ENCODE results near the gene TFPI2.

Gene TFPI2

DNA sequence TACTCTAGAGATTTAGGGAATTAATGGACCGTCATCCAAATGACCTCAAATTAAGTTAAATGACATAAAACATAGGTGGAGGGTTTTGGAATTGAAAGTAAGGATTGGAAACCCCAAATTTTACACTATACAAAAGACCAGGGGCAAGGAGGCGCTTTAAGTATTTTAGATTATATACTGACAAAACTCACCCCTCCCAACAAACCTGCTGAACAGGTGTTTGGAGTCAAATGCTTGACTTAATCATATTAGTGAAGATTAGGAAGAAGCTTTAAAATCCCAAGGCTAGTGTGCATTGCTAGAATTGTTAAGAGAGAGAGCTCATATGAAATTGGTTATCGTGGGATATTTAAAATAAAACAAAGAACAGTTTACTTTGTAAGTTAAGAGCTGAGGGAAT is 15.7 kb upstream of the TFPI2 start, which contains the start of gene GNGT1:
Gene GNGT1, plus strand, starts transcription at position 301 of the 400 bp plus-strand sequence. CDS start 180 bp downstream, outside the sequence.
- no peak for DNase-seq (ENCODE audit: low spot score)

DNA sequence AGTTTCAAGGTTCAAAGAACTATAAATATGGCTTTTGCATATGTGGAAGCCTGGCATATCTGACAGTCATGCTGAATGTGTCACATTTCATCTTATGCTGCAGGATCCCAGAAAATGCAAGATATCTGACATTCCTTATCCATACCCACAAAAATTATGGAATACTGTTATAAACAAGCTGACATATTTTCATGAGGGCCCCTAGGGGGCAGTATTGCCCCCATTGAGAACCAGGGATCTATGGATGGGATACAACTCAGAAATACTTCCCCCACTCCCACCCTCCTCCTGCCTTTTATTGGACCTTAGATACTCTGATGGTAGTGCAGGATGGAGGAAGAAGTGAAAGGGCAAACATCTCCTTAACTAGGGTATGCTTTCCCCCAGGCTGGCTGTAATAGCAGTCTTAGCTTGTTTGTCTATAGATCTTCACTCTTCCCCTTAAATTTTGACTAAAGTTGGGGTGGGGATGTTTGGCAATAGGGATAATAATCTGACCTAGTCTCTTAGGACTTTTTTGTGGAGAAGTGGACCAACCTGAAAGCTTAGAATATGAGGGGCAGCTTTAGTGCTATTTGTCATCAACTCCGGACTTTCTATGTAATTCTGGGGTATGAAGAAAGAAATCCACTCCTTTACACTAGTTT is 12.3 kb upstream of the TFPI2 start:
- DNase-seq (ENCODE audit: low spot score): no peak

DNA sequence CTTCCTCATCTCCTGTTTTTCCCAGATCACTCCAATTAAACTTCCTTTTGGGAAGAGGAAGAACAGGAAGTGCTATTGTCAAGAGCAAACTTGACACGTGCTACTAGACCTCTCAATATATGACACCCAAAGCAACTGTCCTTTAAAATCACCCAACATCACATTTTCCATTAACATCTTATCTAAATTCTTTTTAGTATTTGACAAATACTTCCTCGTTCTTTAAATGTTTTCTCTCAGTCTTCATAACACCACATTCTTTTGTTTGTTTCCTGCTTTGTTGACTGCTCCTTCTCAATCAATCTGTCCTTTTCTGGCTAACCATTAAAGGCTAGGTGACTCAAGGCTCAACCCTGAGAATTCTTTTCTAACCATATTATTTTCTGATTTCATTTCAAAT is 7.1 kb upstream of the TFPI2 start:
- DNase-seq (ENCODE audit: low spot score): no peak

DNA sequence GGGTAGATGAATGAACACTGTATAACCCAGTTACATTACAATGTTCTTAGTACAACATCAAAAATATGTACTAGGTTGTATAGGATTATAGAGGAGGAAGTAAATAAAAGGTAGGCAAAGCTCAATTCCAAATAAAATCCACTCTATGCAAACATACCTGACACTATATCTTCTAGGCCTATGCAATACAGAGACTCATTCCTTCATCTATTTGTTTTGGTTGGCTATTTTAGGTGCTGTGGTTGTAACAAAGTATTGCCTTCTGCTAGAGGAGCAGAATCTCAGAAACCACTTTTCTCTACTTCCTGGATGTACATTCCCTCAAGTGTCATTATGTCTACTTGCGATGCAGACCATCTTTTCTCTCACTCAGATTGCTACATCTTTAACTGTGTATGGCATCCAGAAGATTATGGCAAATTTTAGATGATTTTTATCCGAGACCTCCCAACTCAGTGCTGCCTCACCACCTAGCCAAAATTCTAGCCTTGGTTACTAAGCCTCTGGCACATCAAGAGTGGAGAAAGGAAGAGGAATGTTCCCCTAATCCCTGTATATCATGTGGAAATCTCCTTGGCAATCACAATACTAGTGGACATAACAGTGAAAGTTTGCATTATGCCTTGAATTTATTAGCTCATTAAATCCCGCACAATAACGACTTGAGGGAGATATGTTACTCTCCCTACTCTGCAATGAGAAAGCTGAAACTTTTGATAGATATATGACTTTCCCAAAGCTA is 5.5 kb upstream of the TFPI2 start:
- DNase-seq (ENCODE audit: low spot score): no peak

DNA sequence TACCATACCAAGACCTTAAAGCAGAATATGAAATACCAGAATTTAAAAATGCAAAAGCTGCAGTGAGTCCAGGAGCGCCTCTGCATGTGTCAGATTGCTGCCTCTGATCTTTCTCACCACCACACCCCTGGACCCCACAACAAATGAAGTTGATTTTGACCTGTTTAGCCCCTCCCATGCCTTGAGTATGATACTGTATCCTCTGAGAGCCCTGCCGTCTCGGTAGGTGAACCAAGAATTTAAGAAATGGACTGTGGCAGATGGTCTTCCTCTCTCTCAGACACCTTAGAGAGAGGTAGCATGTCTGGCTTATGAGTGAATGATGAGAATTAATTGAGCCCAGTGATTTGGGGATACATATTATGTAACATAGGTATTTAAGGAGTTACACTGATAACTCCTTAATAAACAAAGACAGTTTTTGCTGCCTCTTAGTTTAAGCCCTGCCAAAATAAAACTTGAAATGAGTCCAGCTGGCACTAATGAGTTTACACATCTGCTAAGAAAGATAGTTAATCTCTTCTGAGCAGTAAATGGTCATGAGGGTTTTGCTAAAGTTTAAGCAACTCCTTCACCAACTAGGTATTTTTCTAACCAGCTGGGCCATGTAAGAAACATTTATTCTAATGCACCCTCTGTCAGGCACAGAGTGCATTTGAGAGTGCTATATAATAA is 4.5 kb upstream of the TFPI2 start:
- no peak for DNase-seq (ENCODE audit: low spot score)

DNA sequence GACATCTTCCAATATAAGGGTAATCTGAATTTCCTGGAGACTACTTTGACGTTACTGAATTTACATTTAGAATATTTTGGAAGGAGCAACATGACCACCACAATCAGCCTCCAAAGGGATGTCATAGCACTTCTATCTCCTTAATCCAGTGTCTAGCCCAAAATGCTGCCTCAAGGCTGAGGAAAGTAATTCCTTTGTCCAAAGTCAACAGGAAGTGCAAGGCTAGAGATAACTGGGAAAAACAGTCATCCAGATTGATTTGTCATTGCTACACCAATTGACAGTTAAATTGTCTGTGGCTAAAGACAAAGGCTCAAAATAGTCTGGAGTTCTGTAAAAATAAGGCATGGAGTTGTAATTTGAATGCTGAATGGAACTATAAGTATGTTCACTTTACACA is 3.9 kb upstream of the TFPI2 start:
- DNase-seq (ENCODE audit: low spot score): no peak

DNA sequence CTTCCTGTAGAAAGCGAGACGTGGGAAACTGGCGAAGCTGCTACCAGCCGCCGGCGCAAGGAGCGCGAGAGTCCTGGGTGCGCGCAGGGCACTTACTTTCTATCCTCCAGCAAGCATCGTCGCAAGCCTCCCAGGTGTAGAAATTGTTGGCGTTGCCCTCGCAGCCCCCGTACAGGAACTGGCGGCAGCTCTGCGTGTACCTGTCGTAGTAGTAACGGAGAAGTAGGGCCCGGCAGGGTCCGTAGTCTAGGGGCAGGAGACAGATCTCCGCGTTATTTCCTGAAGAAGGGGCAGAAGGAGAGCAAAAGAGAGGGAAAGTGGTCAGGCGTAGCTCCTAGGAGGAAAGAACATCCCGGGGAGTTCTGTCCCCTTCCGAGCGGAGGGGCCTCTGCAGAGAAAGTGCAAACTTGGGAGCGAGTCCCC is 501 bp downstream of the TFPI2 start:
- peak; percentile 20 for DNase-seq (ENCODE audit: low spot score)

DNA sequence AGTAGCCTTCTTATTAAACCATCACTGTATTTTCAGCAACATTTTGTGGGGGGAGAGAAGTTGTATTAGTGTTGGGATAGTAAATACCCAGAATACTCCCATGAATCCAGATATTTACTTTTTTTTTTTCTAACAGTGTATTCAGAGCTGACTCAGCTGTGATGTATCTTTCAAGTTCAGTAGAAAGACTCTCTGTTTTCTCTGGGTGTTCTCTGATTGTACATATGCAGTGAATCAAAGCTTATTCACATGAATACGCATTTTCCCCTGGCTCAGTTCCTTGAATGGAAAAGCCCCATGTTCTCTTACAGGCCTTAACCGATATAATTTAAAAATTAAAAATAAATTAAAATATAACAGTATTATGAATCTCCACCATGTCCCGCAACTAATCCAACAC is 1.3 kb downstream of the TFPI2 start:
- no peak for DNase-seq (ENCODE audit: low spot score)

DNA sequence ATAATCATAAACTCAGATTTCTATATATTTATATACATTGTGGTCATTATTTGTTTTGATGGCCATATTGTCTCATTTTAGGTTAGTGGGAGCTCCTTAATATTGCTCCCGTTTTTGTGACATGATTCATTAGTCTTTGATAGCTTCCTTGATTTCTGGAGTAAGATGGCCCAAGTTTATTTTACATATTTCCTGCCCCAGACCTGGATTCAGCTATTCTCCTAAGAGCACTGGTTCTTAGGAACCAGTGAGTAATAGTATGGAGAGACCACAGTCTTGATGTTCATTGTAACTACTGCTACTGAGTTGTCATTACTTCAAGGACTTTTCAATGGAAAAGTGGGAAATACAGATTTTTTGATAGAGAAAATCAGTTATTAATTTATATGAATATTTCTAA is 6.0 kb downstream of the TFPI2 start:
- no peak for DNase-seq (ENCODE audit: low spot score)

DNA sequence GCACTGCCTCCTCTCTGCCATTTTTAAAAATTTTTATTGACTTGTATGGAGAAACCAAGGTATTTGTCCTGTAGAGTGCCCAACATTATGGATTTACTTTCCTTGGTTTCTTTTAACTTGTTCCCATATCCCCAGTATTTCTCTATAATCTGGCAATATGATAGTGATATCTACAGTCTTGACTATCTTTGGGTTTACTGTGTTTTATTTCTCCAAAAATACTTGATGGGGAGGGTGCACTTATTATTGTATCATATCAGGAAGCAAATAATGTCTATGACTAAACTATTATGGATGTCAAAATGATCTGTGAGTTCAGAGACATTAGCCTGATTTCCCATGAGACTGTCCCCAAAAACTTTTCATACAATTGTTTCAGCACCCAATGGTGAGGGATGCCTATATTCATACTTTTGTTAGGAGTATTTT is 6.6 kb downstream of the TFPI2 start:
- no peak for DNase-seq (ENCODE audit: low spot score)

DNA sequence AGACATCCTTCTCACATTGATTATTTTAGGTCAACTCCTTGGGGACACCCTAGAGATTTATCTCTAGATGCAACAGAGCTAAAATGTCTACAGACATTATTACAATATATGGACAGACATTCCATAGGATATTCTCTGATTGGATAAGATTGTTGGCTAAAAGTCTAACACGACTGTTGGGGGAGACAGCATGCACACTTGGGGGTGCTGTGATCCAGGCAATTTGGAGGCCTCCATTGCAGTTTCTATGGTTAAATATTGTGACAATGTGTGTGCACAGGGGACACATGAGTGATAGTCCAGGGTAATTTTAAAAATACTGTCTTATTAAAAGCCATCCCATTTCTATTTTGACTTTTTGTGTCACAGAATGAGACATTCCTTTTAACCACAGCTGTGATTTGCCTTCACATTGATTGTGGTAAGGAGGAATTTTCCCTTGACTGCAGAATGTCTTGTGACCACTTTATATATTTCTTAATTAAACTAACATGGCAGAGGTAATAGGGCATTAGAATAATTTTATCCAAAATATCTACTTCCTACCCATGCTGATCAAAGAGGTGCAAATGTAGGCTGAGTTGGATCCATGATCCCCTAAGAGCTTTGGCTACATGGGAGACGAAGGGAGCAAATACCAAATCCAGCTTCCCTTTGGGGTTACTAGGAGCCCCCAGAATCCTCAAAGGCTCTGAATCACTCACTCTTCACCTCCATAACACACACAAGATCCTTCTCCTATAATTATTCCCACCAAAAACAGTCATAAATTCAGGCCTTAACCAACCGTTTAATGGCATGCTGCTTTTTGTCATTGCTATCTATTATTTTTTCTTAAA is 7.3 kb downstream of the TFPI2 start:
- no peak for DNase-seq (ENCODE audit: low spot score)

DNA sequence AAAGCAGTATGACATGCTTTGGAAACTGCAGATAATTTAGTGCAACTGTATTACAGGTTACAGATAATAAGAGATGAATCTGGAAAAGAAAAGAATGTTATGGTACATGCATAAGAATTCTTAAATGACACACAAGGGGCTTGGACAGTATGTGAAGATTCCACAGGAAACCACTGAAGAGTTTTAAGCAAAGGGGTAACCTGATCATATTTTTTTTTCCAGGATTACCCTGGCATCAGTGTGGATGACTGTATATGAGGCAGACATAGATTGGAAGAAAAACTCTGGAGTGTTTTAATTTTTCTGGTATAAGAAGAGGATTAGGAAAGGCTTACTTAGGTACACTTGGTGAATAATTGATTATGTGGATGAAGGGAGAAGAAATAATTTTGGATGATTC is 8.1 kb downstream of the TFPI2 start:
- no peak for DNase-seq (ENCODE audit: low spot score)

DNA sequence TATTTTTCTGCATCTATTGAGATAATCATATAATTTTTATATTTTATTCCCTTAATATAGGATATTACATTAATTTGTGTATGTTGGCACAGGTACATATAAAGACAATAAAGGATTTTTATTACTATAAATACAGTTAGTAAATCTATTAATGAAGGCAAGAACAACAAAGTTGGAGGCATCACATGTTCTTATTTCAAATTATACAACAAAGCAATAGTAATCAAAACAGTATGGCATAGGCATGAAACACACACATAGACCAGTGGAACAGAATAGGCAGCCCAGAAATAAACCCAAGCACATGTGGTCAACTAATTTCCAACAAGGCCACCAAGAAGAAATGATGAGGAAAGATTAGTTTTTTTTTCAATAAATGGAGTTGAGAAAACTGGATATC is 11.2 kb downstream of the TFPI2 start:
- no peak for DNase-seq (ENCODE audit: low spot score)

DNA sequence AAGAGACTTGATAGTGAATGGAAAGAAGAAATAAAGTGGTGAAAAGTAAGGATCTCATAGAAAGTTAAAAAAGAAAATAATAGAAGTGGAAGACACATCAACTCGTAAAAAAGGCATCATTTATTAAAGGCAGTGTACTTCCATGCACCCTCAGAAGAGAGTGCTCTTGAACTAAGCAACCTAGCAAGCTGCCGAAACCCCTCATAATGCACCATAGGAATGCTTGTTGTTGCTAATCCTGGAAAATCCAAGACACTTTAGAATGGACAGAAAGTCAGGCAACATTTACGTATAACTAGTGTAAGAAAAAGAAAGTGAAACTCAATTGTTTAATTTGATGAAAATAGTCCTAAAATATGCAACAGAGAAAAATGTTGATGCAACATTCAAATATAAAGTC is 12.8 kb downstream of the TFPI2 start:
- DNase-seq (ENCODE audit: low spot score): no peak

DNA sequence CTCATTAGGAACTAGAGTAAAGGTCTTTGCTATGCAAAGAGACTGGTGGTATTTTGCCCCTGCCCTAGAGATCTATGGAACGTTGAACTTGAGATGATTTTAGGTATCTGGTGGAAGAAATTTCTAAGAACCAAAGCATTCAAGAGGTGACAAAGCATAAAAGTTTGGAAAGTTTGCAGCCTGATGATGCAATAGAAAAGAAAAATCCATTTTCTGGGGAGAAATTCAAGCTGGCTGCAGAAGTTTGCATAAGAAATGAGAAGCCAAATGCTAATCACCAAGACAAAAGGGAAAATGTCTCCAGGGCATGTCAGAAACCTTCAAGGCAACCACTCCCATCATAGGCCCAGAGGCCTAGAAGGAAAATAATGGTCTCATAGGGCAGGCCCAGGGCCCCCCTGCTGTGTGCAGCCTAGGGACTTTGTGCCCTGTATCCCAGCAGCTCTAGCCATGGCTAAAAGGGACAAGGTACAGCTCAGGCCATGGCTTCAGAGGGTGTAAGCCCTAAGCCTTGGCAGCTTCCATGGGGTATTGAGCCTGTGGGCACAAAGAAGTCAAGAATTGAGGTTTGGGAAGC is 16.5 kb downstream of the TFPI2 start:
- DNase-seq (ENCODE audit: low spot score): no peak

DNA sequence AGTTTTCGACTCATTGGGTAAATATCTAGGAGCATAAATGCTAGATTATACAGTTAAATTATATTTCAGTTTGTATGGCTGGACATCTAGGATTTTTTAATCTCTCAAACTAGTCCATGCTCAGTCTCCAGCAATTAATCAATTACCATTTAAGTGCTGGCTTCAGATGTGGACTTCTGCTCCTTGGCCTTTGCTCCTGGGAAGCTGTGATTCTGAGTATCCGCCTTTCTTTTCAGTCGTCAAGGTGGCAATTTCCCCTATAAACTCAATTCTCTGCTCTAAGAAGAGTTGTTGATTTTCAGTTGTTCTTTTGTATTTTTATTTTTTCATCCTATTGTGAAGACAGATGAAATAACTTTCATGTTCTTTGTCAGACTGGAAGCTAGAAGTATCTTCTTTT is 23.7 kb downstream of the TFPI2 start:
- DNase-seq (ENCODE audit: low spot score): no peak

DNA sequence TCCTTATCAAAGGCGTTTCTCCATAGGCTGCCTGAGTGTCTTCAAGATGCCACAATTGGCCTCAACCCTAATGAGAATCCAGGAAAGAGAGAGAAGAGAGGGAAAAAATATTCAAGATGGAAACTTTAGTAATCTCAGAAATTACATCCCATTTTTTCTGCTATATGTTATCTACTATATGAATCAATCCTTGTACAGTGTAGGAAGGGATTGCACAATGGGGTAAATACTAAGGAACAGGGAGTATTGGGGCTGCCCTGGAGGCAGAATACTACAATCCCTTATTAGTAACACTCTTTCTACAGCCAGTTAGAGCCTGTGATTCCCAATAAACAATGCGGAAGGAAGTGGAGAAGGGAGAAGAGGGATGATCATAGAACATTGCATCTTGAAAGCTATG is 27.9 kb downstream of the TFPI2 start:
- no peak for DNase-seq (ENCODE audit: low spot score)

DNA sequence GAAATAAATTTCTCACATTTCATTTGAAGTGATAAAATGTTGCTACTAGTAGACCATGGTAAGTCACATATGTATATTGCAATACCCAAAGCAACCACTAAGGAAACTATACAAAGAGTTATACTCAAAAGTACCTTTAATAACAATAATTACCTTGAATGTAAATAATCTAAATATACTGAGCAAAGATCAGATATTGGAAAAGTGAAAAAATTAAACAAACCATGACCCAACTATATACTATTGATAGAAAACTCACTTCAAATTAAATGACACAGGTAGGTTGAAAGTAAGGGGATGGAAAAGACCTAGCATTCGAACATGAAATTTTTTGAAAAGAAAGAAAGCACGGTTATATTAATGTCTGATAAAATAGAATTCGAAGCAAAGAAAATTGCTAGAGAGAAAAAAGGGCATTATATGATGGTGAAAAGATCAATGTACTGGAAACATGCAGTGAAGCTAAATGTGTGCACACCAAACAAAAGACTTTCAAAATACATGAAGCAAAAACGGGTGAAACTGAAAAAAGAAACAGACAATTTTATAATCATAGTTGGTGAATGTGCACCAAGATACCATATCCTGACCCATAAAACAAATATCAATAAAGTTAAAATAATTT is 29.1 kb downstream of the TFPI2 start:
- no peak for DNase-seq (ENCODE audit: low spot score)

DNA sequence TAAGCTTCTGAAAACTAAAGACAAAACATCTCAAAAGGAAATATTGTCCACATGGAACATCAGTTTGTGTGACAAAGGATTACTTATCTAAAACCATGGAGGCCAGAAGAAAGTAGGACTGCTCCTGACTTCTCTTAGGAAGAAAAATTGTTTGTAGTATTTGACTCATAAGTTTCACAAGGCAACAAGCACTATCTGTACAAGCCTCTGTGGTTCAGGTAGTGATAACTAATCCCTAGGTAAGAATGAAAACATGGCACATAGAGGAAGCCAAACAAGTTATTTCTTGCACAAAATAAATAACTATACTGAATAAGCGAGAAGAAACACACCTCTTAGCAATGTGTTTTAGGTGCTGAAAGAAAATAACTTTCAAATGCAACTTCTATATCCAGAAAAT is 30.3 kb downstream of the TFPI2 start:
- DNase-seq (ENCODE audit: low spot score): no peak

DNA sequence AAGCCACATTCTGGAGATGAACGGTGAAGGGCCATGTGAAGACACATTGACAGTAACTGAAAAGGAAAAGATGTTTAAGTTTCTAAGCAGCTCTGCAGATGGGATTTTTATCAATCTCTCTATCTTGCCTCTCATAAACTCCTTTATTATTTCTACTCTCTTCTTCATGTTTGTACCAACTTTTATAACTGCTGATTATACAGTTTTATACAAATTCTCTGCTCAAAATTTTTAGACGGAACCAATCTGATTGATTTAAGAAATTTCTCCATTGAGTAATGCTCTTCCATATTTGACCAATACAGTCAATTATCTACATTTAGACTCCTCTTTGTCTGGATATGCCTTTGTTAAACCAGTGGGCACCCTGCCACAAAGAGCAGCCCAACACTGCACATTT is 31.7 kb downstream of the TFPI2 start:
- no peak for DNase-seq (ENCODE audit: low spot score)

DNA sequence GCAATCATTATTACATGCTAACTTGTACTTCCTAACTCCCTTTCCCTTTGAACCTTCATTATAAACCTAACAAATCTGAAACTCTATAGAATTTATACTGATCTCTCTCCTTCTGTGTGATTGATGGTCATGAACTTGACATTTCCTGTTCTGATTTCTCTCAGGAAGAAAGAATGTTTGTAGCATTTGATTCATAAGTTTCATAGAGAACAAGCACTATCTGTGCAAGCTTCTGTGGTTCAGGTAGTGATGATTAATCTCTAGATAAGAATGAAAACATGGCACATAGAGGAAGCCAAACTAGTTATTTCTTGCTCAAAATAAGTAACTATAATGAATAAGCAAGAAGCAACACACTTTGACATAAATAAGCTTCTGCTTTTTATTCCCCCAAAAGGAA is 34.2 kb downstream of the TFPI2 start:
- no peak for DNase-seq (ENCODE audit: low spot score)

DNA sequence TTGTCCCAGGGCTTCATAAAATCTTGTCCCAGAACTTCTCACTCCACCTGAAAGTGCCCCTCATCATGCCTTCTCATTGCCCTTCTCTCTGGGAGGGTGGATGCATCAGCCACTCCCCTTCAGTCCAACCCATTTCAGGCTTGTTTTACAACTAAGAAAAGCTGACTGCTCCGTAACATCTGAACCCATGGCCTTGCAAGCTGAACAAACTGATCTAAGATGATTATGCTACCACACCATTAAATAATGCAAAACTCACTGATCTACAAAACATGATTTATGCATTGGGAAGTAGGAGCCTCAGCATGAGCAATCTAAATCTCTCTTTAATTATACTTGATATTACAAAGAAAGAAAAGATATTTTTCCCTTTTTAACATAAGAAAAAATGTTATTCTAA is 34.8 kb downstream of the TFPI2 start:
- no peak for DNase-seq (ENCODE audit: low spot score)

Data from HuH-7.5 (cell line).